Activated CD4-positive, CD25-positive, alpha-beta regulatory T cell treated with anti-CD3 and anti-CD28 coated beads, Interleukin-2, amount 50 U/mL, for 16 hours (primary cell): ENCODE measurements around the gene RNF19B.

Experiments
- DNase-seq: peaks from one replicate; pipeline ENCODE4 v3.0.0-alpha.2; 2020; ENCODE audit warnings: low read depth, low spot score

The RNF19B gene

GRCh38 chr1:32900956-32901822, 63.4 kb downstream of the RNF19B start, which contains the start of gene TMEM54:
TSS of gene TMEM54 (minus strand) at chr1:32901389. CDS start at chr1:32901238, 151 bp downstream.
- DNase-seq = no peak

GRCh38 chr1:32900371-32900955, 64.1 kb downstream of the RNF19B start:
- no peak for DNase-seq

- DNase-seq = no peak
Observed at GRCh38 chr1:32899586-32900296, 64.9 kb downstream of the RNF19B start.

GRCh38 chr1:32898958-32899357, 65.7 kb downstream of the RNF19B start:
- DNase-seq = no peak

- no peak for DNase-seq
Observed at GRCh38 chr1:32898056-32898455, 66.6 kb downstream of the RNF19B start.

GRCh38 chr1:32897082-32898049, 67.2 kb downstream of the RNF19B start:
- DNase-seq = no peak

- no peak for DNase-seq
Observed at GRCh38 chr1:32896451-32896850, 68.2 kb downstream of the RNF19B start.

GRCh38 chr1:32895325-32896215, 69.0 kb downstream of the RNF19B start:
- no peak for DNase-seq

GRCh38 chr1:32894681-32895080, 69.9 kb downstream of the RNF19B start:
- DNase-seq = no peak

GRCh38 chr1:32894019-32894600, 70.5 kb downstream of the RNF19B start:
- DNase-seq = no peak

- no peak for DNase-seq
Observed at GRCh38 chr1:32893198-32894018, 71.2 kb downstream of the RNF19B start.

- no peak for DNase-seq
Observed at GRCh38 chr1:32892368-32893197, 72.0 kb downstream of the RNF19B start.

GRCh38 chr1:32891630-32892029, 73.0 kb downstream of the RNF19B start:
- no peak for DNase-seq

- DNase-seq = no peak
Observed at GRCh38 chr1:32891241-32891570, 73.4 kb downstream of the RNF19B start.

- DNase-seq = no peak
Observed at GRCh38 chr1:32890516-32891240, 73.9 kb downstream of the RNF19B start.

GRCh38 chr1:32889731-32890278, 74.8 kb downstream of the RNF19B start:
- no peak for DNase-seq
